Stimulated activated effector memory CD8-positive, alpha-beta T cell treated with anti-CD3 and anti-CD28 coated beads, Interleukin-12 subunit alpha, Interleukin-12 subunit beta, amount 100 ng/mL, for 72 hours (primary cell): ENCODE results near the gene SMIM13.

Experiments used
- ATAC-seq: fragments of 150-1000 bp; cut with Tn5 transposase; 2 replicates; pipeline ENCODE4 v1.10.0; 2021
- DNase-seq, 2 donors: peaks; one replicate each; pipeline ENCODE4 v3.0.0; 2021 to 2022; ENCODE audit warnings: low spot score in 2 of 2
- H3K27ac Mint-ChIP-seq: one replicate; pipeline ENCODE4 v1.8.0; 2022; ENCODE audit warnings: mild to moderate bottlenecking, mixed read lengths
- H3K36me3 Mint-ChIP-seq: one replicate; pipeline ENCODE4 v1.8.0; 2022; ENCODE audit warnings: mild to moderate bottlenecking, mixed read lengths
- H3K4me1 Mint-ChIP-seq: one replicate; pipeline ENCODE4 v1.8.0; 2022; ENCODE audit warnings: mixed read lengths
- H3K4me3 Mint-ChIP-seq: one replicate; pipeline ENCODE4 v1.8.0; 2022; ENCODE audit warnings: mild to moderate bottlenecking, mixed read lengths
- H3K9me3 Mint-ChIP-seq: one replicate; pipeline ENCODE4 v1.8.0; 2022; ENCODE audit warnings: mixed read lengths

SMIM13 gene

DNA sequence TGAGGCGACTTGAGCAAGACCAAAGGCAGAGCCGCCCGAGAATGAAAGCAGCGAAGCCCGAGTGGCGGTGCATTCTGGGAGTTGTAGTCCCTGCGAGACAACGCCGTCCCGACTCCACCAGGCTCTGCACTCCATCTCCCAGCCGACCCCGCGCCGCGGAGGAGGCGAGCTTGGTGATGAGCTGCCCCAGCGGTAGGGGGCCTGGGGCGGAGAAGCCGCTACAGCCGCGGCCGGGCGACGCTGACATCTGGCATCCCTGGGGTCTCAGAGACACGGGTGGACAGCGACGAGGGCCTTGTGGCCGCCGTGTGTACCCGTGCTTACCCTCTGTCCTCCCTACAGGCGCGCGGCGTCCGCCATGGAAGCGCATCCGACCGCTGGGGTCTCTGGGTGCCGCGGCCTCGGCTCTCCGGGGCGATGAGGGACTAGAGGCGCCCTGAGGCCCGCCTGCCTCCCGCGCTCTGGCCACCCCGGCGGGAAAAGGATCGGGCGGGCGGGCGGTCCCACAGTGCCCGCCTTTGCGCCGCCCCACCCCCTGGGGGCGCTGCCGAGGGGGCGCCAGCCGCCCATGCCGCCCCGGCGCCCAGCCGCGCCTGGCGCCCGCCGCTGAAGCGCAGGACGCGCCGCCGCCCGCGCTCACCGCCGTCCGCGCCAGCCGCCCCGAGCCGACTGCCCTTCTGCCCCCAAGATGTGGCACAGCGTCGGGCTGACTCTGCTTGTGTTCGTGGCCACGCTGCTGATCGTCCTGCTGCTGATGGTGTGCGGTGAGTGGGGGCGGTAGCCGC lies at the start of gene SMIM13:
Gene SMIM13, plus strand, starts transcription at position 209 of the 785 bp plus-strand sequence. Its CDS starts 480 bp downstream, at position 689.
- ATAC-seq (peak; percentile 96), DNase-seq (peak; percentile 85 to 94)
- Mint-ChIP-seq H3K4me1 (peaks cover 29% of the 10 kb centered on the region), H3K4me3 (peak within 1 kb of the TSS; percentile 94), H3K36me3 (peaks cover 21% of the 10 kb centered on the region), H3K9me3 (no peaks in the 10 kb centered on the region), H3K27ac (peak within 1 kb of the TSS; percentile 97)

DNA sequence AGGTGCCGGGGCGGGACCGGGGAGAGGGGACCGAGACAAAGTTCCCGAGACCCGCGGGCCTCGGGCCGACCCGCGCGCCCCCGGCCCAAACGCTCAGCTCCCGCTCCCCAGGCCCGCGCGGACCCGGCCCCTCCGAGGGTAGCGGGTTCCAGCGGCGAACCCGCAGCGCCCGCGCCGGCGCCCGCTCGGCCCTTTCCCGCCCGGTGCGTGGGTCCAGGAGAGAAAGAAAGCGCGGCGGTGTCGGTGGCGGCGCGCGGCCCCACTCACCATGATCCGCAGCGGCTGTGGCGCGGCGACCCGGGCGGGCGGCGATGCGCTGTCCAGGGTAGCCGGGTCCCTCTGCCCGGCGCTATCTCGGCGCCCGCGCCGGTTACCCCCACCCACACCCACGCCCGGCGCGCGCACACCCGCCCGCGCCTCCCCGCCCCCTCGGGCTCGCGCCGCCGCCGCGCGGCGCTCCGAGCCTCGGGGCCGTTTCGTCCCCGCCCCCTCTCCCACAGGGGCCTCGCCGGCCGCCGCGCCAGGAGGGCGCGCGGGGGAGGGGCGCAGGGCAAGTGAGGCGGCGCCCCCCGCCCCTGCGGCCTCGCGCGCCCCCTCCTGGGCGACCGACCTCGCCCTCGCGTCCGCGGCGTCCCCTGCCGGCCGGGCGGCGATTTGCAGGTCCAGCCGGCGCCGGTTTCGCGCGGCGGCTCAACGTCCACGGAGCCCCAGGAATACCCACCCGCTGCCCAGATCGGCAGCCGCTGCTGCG lies 49.5 kb upstream of the SMIM13 start, which contains the start of gene ELOVL2:
Gene ELOVL2, minus strand, starts transcription at position 345 of the 751 bp plus-strand sequence. Its CDS starts 75 bp downstream, at position 270.
- no peaks in the 10 kb centered on the region for H3K36me3 Mint-ChIP-seq
- no peaks in the 10 kb centered on the region for H3K9me3 Mint-ChIP-seq
- no peak within 1 kb of the TSS for H3K27ac Mint-ChIP-seq
- peaks cover 16% of the 10 kb centered on the region for H3K4me1 Mint-ChIP-seq
- ATAC-seq, result peak; percentile 73
- DNase-seq, result peak; percentile 10 to 54
- H3K4me3 Mint-ChIP-seq, result peak within 1 kb of the TSS; percentile 64

DNA sequence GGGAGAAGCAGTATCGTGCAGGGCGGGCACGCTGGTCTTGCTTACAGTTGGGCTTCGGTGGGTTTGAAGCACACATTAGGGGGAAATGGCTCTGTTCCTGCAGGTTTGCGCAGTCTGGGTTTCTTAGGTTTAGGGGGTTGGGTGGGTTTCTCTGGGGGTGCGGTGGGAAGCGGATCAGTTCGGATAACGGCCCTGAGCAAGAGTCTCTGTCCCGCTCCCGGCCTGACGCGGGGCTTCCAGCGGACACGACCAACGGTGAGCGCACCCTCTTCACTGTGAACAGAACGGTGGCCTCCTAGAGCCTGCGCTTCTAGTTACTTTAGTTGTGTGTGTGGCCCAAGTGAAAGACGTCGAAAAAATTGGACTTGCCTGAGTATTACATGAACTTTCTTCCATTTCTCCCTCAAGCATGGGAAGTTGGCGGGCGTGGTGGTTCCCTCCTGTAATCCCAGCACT lies 48.9 kb upstream of the SMIM13 start:
- Mint-ChIP-seq H3K9me3 (no peaks in the 10 kb centered on the region), H3K4me1 (peaks cover 16% of the 10 kb centered on the region), H3K4me3 (peak overlapping the region; percentile 64), H3K27ac (no peak overlapping the region), H3K36me3 (no peaks in the 10 kb centered on the region)
- DNase-seq (no peak), ATAC-seq (no peak)

DNA sequence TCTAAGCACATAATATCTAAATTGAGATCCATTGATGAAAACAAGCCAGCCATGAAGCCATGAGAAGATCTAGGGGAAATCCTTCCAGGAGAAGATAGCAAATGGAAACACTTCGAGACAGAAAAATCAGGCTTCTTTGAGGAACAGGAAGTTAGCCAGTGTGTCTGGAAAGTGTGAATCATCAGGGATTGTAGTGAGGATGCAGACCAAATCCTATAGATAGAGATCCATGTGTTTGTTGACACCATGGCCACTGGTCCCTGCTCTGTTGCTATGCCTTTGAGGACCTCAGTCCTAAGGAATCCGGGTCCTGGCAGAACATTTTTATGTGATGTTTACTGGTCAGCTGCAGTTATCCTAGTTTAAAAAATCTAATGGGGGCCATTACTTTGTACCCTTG lies 42.9 kb upstream of the SMIM13 start:
- H3K4me1 Mint-ChIP-seq, result no peaks in the 10 kb centered on the region
- no peaks in the 10 kb centered on the region for H3K9me3 Mint-ChIP-seq
- DNase-seq, result no peak

DNA sequence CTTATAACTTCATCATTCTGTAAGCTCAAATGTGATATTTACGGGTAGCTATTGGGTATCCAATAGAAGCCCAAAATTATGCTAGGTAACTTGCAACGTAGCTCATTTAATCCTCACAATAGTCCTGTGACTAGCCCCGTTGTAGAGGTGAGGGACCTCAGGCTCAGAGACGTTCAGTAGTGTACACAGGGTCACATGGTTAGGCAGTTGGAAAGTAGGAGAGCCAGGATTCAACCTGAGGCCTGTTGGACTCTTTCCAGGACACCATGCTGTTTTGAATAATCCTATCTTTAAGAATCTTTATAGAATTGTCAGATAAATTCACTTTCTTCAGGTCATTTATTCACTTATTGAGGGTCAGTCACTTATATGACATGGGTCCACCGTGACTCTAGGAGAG lies 40.3 kb upstream of the SMIM13 start:
- Mint-ChIP-seq H3K27ac (no peak overlapping the region), H3K4me1 (no peaks in the 10 kb centered on the region), H3K36me3 (no peaks in the 10 kb centered on the region), H3K4me3 (no peak overlapping the region), H3K9me3 (no peaks in the 10 kb centered on the region)
- ATAC-seq (no peak), DNase-seq (no peak)

More for the DNA sequence above, 42.9 kb upstream of the SMIM13 start:
- ATAC-seq, result no peak
- Mint-ChIP-seq H3K4me3 (no peak overlapping the region), H3K36me3 (no peaks in the 10 kb centered on the region), H3K27ac (no peak overlapping the region)

DNA sequence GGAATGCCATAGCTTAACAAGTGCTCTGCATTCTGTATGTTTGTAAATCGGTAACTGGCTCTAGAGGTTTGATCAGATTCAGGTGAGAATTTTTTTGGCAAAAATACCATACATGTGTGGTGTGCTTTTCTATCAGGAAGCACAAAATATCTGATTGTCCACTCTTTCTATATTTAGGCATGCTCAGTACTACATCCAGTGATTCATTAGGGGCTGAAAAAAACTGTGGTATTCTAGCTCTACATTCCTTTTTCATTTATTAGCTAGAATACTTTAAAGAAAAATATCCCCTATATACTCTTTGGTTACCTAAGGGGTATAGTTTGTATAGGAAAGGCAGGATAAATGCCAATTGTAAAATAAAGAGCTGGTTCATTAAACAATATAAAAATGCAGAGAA lies 38.9 kb upstream of the SMIM13 start:
- Mint-ChIP-seq H3K4me3 (no peak overlapping the region), H3K36me3 (no peaks in the 10 kb centered on the region), H3K9me3 (no peaks in the 10 kb centered on the region), H3K27ac (no peak overlapping the region), H3K4me1 (no peaks in the 10 kb centered on the region)
- ATAC-seq (no peak), DNase-seq (no peak)

DNA sequence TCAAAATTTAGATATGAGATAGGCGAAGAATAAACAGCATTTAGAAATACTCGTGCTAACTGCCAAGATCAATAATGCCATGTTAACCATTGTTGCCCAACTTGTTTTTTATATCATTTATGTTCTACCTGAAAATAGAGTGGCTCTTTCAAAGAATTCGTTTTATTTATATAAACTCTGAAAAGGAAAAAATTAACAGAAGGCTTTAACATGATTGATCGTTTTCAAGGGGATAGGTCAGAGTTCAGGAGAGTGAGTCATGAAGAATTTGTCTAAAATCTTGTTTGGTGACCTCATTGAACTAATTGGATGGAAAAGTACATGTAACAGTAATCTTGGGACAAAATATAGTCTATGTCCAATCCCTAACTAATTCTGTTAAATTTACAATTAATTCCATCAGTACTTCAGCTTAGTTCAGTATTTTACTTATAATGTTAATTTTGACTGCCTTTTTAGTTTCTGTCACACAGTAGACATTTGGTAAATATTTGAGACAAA lies 38.5 kb upstream of the SMIM13 start:
- no peaks in the 10 kb centered on the region for H3K4me1 Mint-ChIP-seq
- no peak for ATAC-seq
- H3K4me3 Mint-ChIP-seq, result no peak overlapping the region
- no peaks in the 10 kb centered on the region for H3K9me3 Mint-ChIP-seq
- H3K27ac Mint-ChIP-seq, result no peak overlapping the region
- DNase-seq, result no peak
- no peaks in the 10 kb centered on the region for H3K36me3 Mint-ChIP-seq

DNA sequence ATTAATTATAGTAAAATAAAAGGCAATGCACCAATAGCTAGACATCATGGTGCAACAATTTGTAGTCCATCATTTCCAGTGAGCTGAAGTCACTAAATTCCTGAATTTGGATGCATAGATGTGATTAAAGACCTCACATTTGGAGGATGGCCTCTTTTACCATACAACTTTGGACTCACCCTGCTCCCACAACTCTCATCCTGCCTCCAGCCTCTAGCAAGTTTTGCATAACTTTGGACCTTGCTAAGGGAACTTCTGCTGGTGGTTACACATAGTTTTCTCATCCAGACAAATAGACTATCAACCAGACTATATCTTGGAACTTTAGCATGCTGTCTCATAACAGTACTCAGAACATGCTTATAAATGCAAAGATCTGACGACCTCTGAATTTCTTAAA lies 36.8 kb upstream of the SMIM13 start:
- no peak for DNase-seq
- no peak for ATAC-seq
- Mint-ChIP-seq H3K9me3 (no peaks in the 10 kb centered on the region), H3K4me3 (no peak overlapping the region), H3K36me3 (no peaks in the 10 kb centered on the region), H3K27ac (no peak overlapping the region), H3K4me1 (no peaks in the 10 kb centered on the region)

DNA sequence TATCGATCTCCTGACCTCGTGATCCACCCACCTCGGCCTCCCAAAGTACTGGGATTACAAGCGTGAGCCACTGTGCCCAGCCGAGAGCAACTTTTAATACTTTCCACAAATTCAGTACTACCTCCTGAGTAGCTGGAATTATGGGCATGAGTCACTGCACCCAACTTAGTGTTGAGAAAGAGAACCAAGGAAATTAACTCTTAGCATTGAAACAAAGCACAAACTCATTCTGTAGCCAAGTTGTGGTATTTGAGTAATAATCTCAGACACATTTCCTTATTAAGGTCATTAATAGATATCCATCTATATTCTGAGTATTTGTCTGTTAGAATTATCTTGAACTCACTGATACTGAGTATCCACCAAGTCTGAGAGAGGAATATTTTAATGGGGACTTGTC lies 35.2 kb upstream of the SMIM13 start:
- H3K36me3 Mint-ChIP-seq, result no peaks in the 10 kb centered on the region
- H3K9me3 Mint-ChIP-seq, result no peaks in the 10 kb centered on the region
- no peak overlapping the region for H3K4me3 Mint-ChIP-seq
- H3K4me1 Mint-ChIP-seq, result no peaks in the 10 kb centered on the region
- no peak overlapping the region for H3K27ac Mint-ChIP-seq
- DNase-seq (no peak), ATAC-seq (no peak)

DNA sequence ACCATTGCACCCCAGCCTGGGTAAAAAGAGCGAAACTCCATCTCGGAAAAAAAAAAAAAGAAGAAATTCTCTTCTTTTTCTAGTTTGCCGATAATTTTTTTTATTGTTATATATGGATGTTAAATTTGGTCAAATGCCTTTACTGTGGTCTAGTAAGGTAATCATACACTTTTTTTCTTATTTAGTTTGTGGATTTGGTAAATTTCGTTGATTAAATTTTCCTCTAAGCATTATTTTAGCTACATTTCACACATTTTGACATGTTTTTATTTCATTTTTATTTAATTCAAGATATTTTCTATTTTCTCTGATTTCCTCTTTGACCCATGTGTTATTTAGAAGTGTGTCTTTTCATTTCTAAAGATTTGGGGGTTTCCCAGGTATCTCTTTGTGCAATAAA lies 31.6 kb upstream of the SMIM13 start:
- no peaks in the 10 kb centered on the region for H3K4me1 Mint-ChIP-seq
- DNase-seq, result no peak

DNA sequence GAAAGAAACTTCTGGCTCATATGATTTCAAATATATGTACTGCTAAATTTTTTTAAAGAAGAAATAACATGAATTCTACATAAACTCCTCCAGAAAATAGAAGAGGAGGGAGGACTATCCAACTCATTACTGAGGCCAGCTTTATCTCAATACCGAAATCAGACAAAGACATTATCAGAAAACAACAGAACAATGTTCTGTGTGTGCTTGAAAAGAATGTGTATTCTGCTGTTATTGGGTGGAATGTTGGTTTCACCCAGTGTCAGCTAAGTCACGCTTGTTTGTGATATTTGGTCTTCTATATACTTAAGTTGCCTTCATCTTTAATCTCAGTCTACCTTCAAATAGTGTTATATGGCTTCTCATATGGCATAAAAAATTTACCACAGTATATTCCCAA lies 30.9 kb upstream of the SMIM13 start:
- no peak for ATAC-seq
- no peak overlapping the region for H3K27ac Mint-ChIP-seq
- H3K4me3 Mint-ChIP-seq, result no peak overlapping the region
- no peaks in the 10 kb centered on the region for H3K36me3 Mint-ChIP-seq
- no peaks in the 10 kb centered on the region for H3K9me3 Mint-ChIP-seq
- no peaks in the 10 kb centered on the region for H3K4me1 Mint-ChIP-seq
- DNase-seq, result no peak

More for the DNA sequence above, 31.6 kb upstream of the SMIM13 start:
- Mint-ChIP-seq H3K4me3 (no peak overlapping the region), H3K9me3 (no peaks in the 10 kb centered on the region), H3K36me3 (no peaks in the 10 kb centered on the region), H3K27ac (no peak overlapping the region)
- ATAC-seq, result no peak

DNA sequence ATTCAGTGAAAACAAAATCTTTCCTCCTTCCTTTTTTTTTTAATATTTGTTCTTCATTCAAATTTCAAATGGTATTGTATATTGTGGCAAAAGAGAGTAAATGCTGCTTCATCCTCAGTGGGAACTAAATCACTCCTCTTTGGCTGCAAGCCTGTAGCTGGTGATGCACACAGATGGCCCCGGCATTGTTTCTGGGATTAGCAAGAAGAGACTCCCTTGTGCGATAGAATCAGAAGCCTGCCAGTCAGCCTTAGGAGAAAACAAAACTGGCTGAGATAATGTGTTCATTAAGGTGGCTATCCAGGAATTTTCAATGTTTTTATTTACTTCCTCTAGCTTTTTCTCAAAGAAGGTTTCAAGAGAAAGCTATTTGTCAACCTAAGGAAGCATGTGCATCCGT lies 28.8 kb upstream of the SMIM13 start:
- no peaks in the 10 kb centered on the region for H3K9me3 Mint-ChIP-seq

DNA sequence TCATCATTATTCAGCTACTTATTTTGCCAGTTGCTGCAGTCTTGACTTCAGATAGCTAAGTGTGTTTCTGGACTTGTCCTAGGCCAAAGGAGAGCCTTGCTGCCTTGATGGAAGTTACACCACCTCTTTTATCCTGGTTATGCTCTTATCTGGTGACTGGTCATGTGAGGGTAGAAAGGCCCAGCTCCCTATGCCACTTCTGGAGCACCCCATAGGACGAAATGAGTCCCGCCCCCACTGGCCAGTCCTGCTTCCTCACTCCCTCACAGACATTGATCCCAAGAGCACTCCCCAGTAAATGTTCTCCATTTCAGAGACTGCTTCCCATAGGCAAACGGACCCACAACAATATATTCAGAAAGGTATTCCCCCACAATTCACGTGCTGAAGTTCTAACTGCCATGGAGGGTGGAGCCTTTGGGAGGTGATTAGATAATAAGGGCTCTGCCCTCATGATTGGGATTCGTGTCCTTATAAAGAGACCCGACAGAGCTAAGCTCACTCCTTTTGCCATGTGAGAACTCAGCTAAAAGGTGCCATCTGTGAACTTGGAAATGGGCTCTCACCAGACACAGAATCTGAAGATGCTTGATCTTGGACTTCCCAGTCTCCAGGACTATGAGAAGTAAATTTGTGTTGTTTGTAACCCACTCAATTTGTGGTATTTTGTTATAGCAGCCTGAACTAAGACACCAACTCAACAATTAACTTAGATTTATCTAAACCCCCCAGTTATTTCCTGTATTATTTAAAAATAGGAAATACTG lies 28.0 kb upstream of the SMIM13 start:
- no peak overlapping the region for H3K4me3 Mint-ChIP-seq
- no peak overlapping the region for H3K27ac Mint-ChIP-seq
- ATAC-seq (no peak), DNase-seq (no peak)
- no peaks in the 10 kb centered on the region for H3K4me1 Mint-ChIP-seq
- no peaks in the 10 kb centered on the region for H3K36me3 Mint-ChIP-seq
- H3K9me3 Mint-ChIP-seq, result no peaks in the 10 kb centered on the region

More for the DNA sequence above, 28.8 kb upstream of the SMIM13 start:
- H3K4me3 Mint-ChIP-seq, result no peak overlapping the region
- H3K36me3 Mint-ChIP-seq, result no peaks in the 10 kb centered on the region
- no peak overlapping the region for H3K27ac Mint-ChIP-seq
- DNase-seq, result no peak
- H3K4me1 Mint-ChIP-seq, result no peaks in the 10 kb centered on the region
- no peak for ATAC-seq

DNA sequence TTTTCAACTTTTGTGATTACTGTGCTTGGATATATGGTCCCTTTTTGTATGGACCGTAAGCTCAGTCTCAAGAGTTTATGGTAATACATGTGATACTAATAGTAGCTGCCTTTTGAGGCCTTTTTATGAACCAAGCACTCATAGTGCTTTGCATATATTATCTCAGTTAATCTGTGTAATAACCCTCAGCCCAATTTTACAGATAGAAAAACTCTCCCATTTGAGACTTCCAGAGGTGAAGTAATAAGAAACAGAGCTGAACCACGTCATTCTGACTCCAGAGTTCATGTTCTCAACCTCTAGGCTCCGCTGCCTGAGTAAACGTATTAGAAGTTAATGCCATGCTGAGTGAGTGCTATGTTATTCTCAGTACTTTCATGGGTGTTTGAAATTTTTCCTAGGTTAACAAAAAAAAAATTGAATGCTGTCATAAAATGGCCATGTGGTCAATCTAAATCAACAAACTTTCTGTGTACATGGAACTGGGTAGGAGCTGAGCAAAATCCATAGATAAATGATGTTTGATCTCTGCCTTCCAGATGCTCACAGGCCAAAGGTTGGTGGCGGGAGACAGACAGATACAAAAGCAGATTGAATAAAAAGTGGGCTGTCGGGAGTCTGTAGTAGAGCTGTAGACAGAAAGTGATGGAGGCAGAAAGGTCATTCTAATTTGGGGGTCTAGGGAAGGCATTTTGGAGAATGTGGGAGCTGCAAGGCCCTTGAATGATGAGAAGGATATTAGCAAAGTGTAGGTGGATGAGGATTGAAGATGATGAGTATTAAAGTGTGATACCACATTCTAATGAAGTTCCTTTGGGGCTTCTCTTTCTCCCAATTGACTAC lies 26.9 kb upstream of the SMIM13 start:
- no peaks in the 10 kb centered on the region for H3K36me3 Mint-ChIP-seq
- ATAC-seq (no peak), DNase-seq (no peak)
- H3K4me1 Mint-ChIP-seq, result no peaks in the 10 kb centered on the region
- H3K9me3 Mint-ChIP-seq, result no peaks in the 10 kb centered on the region
- no peak overlapping the region for H3K27ac Mint-ChIP-seq
- no peak overlapping the region for H3K4me3 Mint-ChIP-seq
